ENCODE data around the gene MUSTN1.

DNA sequence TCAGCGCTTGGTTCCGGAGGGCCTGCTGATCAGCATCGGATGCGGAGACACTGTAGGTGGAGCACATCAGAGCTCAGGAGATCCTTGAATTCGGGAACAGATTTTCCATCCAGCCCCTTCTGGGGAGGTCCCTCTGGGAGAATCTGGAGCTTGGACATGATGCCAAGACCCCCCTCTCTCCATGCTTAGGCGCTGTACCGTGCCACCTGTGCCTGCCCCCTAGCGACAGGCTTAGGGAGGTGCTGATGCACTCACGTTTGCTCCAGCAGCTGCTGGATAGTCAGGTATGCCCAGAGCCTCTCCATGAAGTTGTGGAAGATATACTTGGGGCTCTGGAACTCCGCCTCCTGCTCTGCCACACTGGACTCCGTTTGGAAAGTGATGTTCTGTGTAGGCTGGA, 14.1 kb downstream of the MUSTN1 start:
- TF ChIP-seq, protein P1, sequence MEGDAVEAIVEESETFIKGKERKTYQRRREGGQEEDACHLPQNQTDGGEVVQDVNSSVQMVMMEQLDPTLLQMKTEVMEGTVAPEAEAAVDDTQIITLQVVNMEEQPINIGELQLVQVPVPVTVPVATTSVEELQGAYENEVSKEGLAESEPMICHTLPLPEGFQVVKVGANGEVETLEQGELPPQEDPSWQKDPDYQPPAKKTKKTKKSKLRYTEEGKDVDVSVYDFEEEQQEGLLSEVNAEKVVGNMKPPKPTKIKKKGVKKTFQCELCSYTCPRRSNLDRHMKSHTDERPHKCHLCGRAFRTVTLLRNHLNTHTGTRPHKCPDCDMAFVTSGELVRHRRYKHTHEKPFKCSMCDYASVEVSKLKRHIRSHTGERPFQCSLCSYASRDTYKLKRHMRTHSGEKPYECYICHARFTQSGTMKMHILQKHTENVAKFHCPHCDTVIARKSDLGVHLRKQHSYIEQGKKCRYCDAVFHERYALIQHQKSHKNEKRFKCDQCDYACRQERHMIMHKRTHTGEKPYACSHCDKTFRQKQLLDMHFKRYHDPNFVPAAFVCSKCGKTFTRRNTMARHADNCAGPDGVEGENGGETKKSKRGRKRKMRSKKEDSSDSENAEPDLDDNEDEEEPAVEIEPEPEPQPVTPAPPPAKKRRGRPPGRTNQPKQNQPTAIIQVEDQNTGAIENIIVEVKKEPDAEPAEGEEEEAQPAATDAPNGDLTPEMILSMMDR (IDR thresholded peaks at IDR 0.05), result peak; percentile 85
- TF ChIP-seq POLR2AphosphoS5 (IDR thresholded peaks at IDR 0.05; ENCODE audit: low read depth, low read length), result no peak
